ENCODE data around the gene ARHGAP44.

DNA sequence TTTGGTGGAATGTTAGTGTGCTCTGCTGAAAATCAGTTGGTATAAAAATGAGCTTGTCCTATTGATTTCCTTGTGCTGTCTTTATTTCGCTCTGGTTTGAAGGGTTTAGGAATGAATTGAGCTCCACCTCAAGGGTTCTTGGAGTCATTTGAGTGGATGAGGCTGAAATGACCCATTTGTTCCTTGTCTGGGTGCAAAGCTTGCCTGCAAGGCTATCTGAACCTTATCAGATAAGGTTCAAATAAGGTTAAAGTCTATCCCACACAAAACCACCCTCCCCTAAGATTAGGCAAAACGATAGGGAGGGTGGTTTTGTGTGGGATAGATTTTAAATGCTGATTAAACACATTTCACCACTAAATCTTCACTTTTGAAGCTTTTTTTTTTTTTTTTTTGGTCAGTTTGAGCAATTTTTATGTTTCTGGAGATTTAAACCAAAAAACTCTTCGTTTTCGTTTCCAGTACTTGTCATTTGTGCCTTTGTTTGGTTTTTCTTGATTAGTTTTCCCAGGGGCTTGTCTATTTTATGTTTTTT lies 62.7 kb downstream of the ARHGAP44 start:
- TF ChIP-seq CTCF (IDR thresholded peaks at IDR 0.05) (no peak), POLR2A (IDR thresholded peaks at IDR 0.05) (no peak)

Measured in thyroid gland (tissue), 4 donors.